A673 (cell line): ENCODE results near the gene ST13. TPM values are rescaled to one million over a fixed set of nuclear protein-coding genes. Genes with fewer than 3 reads are reported as not detected.

Experiments used
- Bru-seq: library from RNA; stranded (reverse); fragments of 400-500 nt; gene quantifications from one replicate; lab custom pipeline; 2021; lab: Mats Ljungman, UMichigan
- BruChase-seq, 2 experiments: library from RNA; stranded (reverse); fragments of 400-500 nt; gene quantifications; one replicate each; lab custom pipeline; 2021; lab: Mats Ljungman, UMichigan
- BruUV-seq: library from RNA; stranded (reverse); fragments of 400-500 nt; replicated peaks from 2 replicates; lab custom pipeline; 2021; lab: Mats Ljungman, UMichigan
- CTCF ChIA-PET: fragments of 300-600 bp; sonication (Branson Sonifier 250); formaldehyde crosslinking; loops from one replicate; lab custom pipeline; 2022; ENCODE audit warnings: antibody characterized with exemption; lab: Charles Lee
- POLR2A ChIA-PET: fragments of 300-600 bp; sonication (Branson Sonifier 250); formaldehyde crosslinking; loops from one replicate; lab custom pipeline; 2022; ENCODE audit warnings: antibody characterized with exemption; ENCODE audit not compliant: low non-redundant PET; lab: Charles Lee
- DNase-seq: peaks from one replicate; pipeline ENCODE4 v3.0.0-alpha.2; 2015; ENCODE audit warnings: low spot score
- H3K27ac ChIP-seq: fragments of 200-600 bp; sonication (generic); 2 replicates; pipeline ENCODE4 v1.5.1; 2016; ENCODE audit warnings: mixed run types, low read depth, mild to moderate bottlenecking, mixed read lengths, antibody characterized with exemption, low read length; ENCODE audit not compliant: poor library complexity, severe bottlenecking
- H3K27me3 ChIP-seq: fragments of 200-600 bp; sonication (generic); replicated peaks from 2 replicates; pipeline ENCODE4 v1.6.1; 2017; ENCODE audit warnings: mixed run types, low read depth, mild to moderate bottlenecking, mixed read lengths, antibody characterized with exemption, low read length; ENCODE audit not compliant: insufficient read depth, poor library complexity
- H3K36me3 ChIP-seq: fragments of 200-600 bp; sonication (generic); 2 replicates; pipeline ENCODE4 v1.6.1; 2016; ENCODE audit warnings: mixed run types, mild to moderate bottlenecking, mixed read lengths, antibody characterized with exemption, low read length; ENCODE audit not compliant: insufficient read depth, poor library complexity, severe bottlenecking
- H3K4me1 ChIP-seq: fragments of 200-600 bp; sonication (generic); 2 replicates; pipeline ENCODE4 v1.6.1; 2017; ENCODE audit warnings: mixed run types, mild to moderate bottlenecking, mixed read lengths, antibody characterized with exemption, low read length; ENCODE audit not compliant: insufficient read depth, poor library complexity, severe bottlenecking
- H3K4me3 ChIP-seq: fragments of 200-600 bp; sonication (generic); 2 replicates; pipeline ENCODE4 v1.5.1; 2016; ENCODE audit warnings: low read depth, mixed run types, mild to moderate bottlenecking, mixed read lengths, low read length; ENCODE audit not compliant: poor library complexity, severe bottlenecking
- H3K9me3 ChIP-seq: fragments of 200-600 bp; sonication (generic); 2 replicates; pipeline ENCODE4 v1.6.1; 2016; ENCODE audit warnings: mixed run types, low read depth, mild to moderate bottlenecking, mixed read lengths, antibody characterized with exemption, low read length; ENCODE audit not compliant: poor library complexity, severe bottlenecking
- CTCF ChIP-seq: fragments of 300-800, 200-600 bp; sonication (generic); conservative IDR thresholded peaks from 2 replicates; pipeline ENCODE4 v1.5.1; 2017; ENCODE audit warnings: low read depth, mild to moderate bottlenecking, antibody characterized with exemption, low read length, moderate library complexity, mixed read lengths
- EZH2 ChIP-seq: fragments of 200-600 bp; sonication (generic); IDR thresholded peaks from 2 replicates; pipeline ENCODE4 v1.6.1; 2017; ENCODE audit warnings: borderline replicate concordance, low read depth, mild to moderate bottlenecking, mixed read lengths, antibody characterized with exemption, low read length; ENCODE audit not compliant: poor library complexity, severe bottlenecking
- intact Hi-C: fragments of 100-400 bp; cut with micrococcal nuclease; formaldehyde crosslinking; loops from one replicate; pipeline ENCODE4 v1.10.0; 2022; ENCODE audit not compliant: unreplicated experiment
- long read RNA-seq: library from polyadenylated mRNA; stranded (forward); transcript quantifications from one replicate; pipeline ENCODE4 v2.0.0, GENCODE V29; 2022
- total RNA-seq: library from RNA; stranded (reverse); gene quantifications from 2 replicates; pipeline ENCODE4 v1.2.3, GENCODE V29; 2021

The ST13 gene
- 337 and 365 TPM in 2 replicates for total RNA-seq
- percentile 95 among the genes with signal in this experiment for Bru-seq, nascent RNA
- BruChase-seq, experiment 1, labeled RNA remaining after a 2-hour chase = percentile 95 among the genes with signal in this experiment
- percentile 96 among the genes with signal in this experiment for BruChase-seq, experiment 2, labeled RNA remaining after a 6-hour chase
- long read RNA-seq, transcript ST13-201 (12 exons, 3,595 nt) = major isoform, 483 of 537 reads
- long read RNA-seq, partial matches to known transcripts = 22 of 537 reads
- long read RNA-seq, other reads (novel, unspliced or antisense) = 32 of 537 reads

- Histone ChIP-seq H3K27me3 (no peaks in the 10 kb centered on the region), H3K9me3 (no peaks in the 10 kb centered on the region), H3K4me3 (peak within 1 kb of the TSS; percentile 75), H3K36me3 (peaks cover 17% of the 10 kb centered on the region), H3K4me1 (peaks cover 15% of the 10 kb centered on the region), H3K27ac (peak within 1 kb of the TSS; percentile 98)
- BruUV-seq = no TSS peak
- CTCF ChIA-PET = interaction anchor here (0.6 to 1.1 kb wide), 5 partner anchors 42 to 417 kb away, joined by 3 to 5 read pairs (median 4); no protein-coding TSS in a partner anchor
- TF ChIP-seq CTCF = peak; percentile 40
- no peak for TF ChIP-seq EZH2
- peak; percentile 98 for DNase-seq
- POLR2A ChIA-PET = interaction anchor here (0.6 kb wide), 4 partner anchors 80 to 514 kb away, joined by 3 to 10 read pairs (median 6); no protein-coding TSS in a partner anchor
- intact Hi-C loops = loop anchor here (1.0 kb wide), 1 partner anchor 37 kb away; the partner anchor contains the start of gene SLC25A17
Measured at GRCh38 chr22:40856513-40857308, at the start of gene ST13, which contains the start of gene XPNPEP3. TSS of gene ST13 (minus strand) at chr22:40856639. CDS start at chr22:40856540, 99 bp downstream. TSS of gene XPNPEP3 (plus strand) at chr22:40857148. CDS start at chr22:40857182, 34 bp downstream.

GRCh38 chr22:40904101-40904500 lies 47.7 kb upstream of the ST13 start:
- TF ChIP-seq EZH2 (no peak), CTCF (no peak)
- POLR2A ChIA-PET = no interaction called here
- Histone ChIP-seq H3K9me3 (no peaks in the 10 kb centered on the region), H3K4me3 (no peak overlapping the region), H3K27ac (no peak overlapping the region), H3K27me3 (no peaks in the 10 kb centered on the region), H3K36me3 (peaks cover 7% of the 10 kb centered on the region), H3K4me1 (no peaks in the 10 kb centered on the region)
- no peak for DNase-seq
- intact Hi-C loops = no loop called here
- CTCF ChIA-PET = no interaction called here
- no TSS peak for BruUV-seq

DNA sequence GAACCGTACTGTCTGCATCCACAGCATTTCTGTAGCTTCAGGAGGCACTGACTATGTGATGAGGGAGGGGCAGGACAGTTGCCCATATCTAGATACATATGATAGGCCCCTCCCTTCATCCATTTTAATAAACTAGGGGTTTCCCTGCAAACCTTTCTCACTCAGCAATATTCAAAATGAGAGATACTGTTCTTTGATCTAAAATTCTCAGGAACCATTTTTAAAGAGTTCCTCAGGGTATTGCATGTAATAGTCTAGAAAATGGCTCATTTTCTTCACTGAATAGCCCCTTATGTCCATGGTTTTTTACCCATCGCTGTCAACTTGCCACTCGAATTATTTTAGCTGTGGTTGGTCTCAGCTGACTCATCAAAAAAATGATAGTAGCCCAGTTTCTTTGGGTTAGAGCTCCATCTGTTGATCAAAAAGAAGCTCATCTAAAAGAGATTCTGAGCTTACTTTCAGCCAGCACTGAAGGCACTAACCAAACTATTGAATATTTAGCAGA lies 42.5 kb upstream of the ST13 start:
- Histone ChIP-seq H3K4me1 (peaks cover 5% of the 10 kb centered on the region), H3K27ac (no peak overlapping the region), H3K9me3 (no peaks in the 10 kb centered on the region), H3K4me3 (no peak overlapping the region), H3K36me3 (no peaks in the 10 kb centered on the region), H3K27me3 (no peaks in the 10 kb centered on the region)
- intact Hi-C loops = loop anchor here (1.0 to 5.0 kb wide), 3 partner anchors 216 to 462 kb away; no protein-coding TSS in a partner anchor
- TF ChIP-seq EZH2 (no peak), CTCF (peak; percentile 72)
- no TSS peak for BruUV-seq
- peak; percentile 84 for DNase-seq
- CTCF ChIA-PET = interaction anchor here (0.5 to 1.4 kb wide), 15 partner anchors 10 to 862 kb away, joined by 3 to 21 read pairs (median 4); partner anchors contain the start of gene XPNPEP3
- POLR2A ChIA-PET = interaction anchor here (0.6 kb wide), 1 partner anchor 139 kb away, joined by 3 read pairs; no protein-coding TSS in a partner anchor
